ENCODE data around the gene SYNE3. TPM values are rescaled to one million over a fixed set of nuclear protein-coding genes. Genes with fewer than 3 reads are reported as not detected.

SYNE3 gene
- total and polyA plus RNA-seq, 2 of the 8 experiments (the other 6 are each of a cell fraction or from before 2014, with no cell fraction given): under 0.01 TPM; not detected in 1

DNA sequence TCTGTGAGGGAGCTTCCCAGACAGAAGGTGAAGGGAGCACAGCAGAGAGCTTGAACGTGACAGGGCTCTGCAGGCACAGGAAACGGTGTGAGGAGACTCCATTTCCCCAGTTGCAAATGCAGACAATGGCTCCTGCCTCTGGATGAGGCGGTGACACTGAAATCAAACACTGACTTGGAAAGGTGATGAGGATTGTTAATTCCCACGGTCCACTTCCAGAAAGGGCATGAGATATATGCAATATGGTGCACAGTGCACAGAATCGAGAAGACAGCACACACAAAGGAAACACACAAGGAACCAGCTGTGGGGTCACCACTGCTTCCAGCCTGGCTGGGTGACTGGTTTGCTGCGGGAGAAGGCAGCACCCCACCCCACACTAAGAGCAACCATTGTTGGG lies 42.0 kb downstream of the SYNE3 start:
- H3K27ac ChIP-seq (ENCODE audit: low read depth, low read length): no peak overlapping the region
- 83% methylated on average over 6 of the region's 6 CpGs; no CpG with 5 or more reads in 1 of the 2 experiments for WGBS, 2 experiments (ENCODE audit: extremely low coverage in 1 of 2, insufficient coverage in 1 of 2, insufficient read length in 1 of 2, insufficient replicate concordance in 2 of 2, low coverage in 1 of 2, low lambda C conversion rate in 2 of 2, missing lambda C conversion rate in 1 of 2)
- no peak overlapping the region for H2AFZ ChIP-seq (ENCODE audit: low read length)
- no peak overlapping the region for H3K14ac ChIP-seq (ENCODE audit: insufficient read length)
- H3K4me2 ChIP-seq (ENCODE audit: insufficient read depth in 1 of 2, low read depth in 2 of 2, low read length in 2 of 2): no peak overlapping the region
- H3K23me2 ChIP-seq (ENCODE audit: low read depth, low read length): no peaks in the 10 kb centered on the region
- no peak overlapping the region for H3K4ac ChIP-seq (replicated peaks; ENCODE audit: insufficient read length, low read depth, low read length)
- no peak overlapping the region for H4K8ac ChIP-seq (ENCODE audit: extremely low read depth, insufficient read depth, low read length)
- H4K20me1 ChIP-seq (replicated peaks in 1 of 2; ENCODE audit: control insufficient read depth in 1 of 2, insufficient read depth in 2 of 2, low read length in 2 of 2): no peaks in the 10 kb centered on the region
- FAIRE-seq (no peak), DNase-seq (ENCODE audit: low read depth in 1 of 2, low spot score in 2 of 2) (no peak)
- CTCF ChIA-PET (ENCODE audit: partially characterized antibody): interaction anchor here (0.7 to 3.2 kb wide), 4 partner anchors 9 to 51 kb away, joined by 3 to 13 read pairs (median 3); no protein-coding TSS in a partner anchor
- no peaks in the 10 kb centered on the region for H3K79me1 ChIP-seq (ENCODE audit: low read depth, low read length)
- no peak overlapping the region for H3K4me3 ChIP-seq (ENCODE audit: extremely low read depth in 1 of 4, insufficient read depth in 2 of 4, low read depth in 3 of 4, low read length in 4 of 4)
- H4K5ac ChIP-seq (ENCODE audit: insufficient read length, low read depth, low read length): no peak overlapping the region
- H2BK15ac ChIP-seq (ENCODE audit: low read length): no peak overlapping the region
- H2BK120ac ChIP-seq (replicated peaks; ENCODE audit: low read depth, low read length): no peak overlapping the region
- no peak overlapping the region for H3K18ac ChIP-seq (ENCODE audit: extremely low read depth, low read length)
- no peaks in the 10 kb centered on the region for H3K79me2 ChIP-seq (ENCODE audit: control insufficient read depth in 1 of 2, insufficient read depth in 2 of 2, low read length in 2 of 2)
- no peak overlapping the region for H3K56ac ChIP-seq (replicated peaks; ENCODE audit: insufficient read length, low read depth, low read length)
- no peak overlapping the region for H4K91ac ChIP-seq (replicated peaks; ENCODE audit: insufficient read length, low read length)
- H2BK20ac ChIP-seq (ENCODE audit: low read length): no peak overlapping the region
- no peaks in the 10 kb centered on the region for H3K9me3 ChIP-seq (ENCODE audit: insufficient read depth in 2 of 2, low read depth in 1 of 2, low read length in 1 of 2)
- H3K36me3 ChIP-seq (ENCODE audit: control insufficient read depth in 2 of 4, insufficient read depth in 4 of 4, low read length in 3 of 4): no peaks in the 10 kb centered on the region
- POLR2A ChIA-PET (ENCODE audit: partially characterized antibody): no interaction called here
- no peaks in the 10 kb centered on the region for H3K27me3 ChIP-seq (replicated peaks in 1 of 4; ENCODE audit: control insufficient read depth in 3 of 4, extremely low read depth in 1 of 4, insufficient read depth in 3 of 4, low read length in 3 of 4)
- no peak overlapping the region for H2BK5ac ChIP-seq (ENCODE audit: low read depth, low read length)
- no peak for TF ChIP-seq SP2 (IDR thresholded peaks at IDR 0.05; ENCODE audit: low read length)
- TF ChIP-seq FOSL1 (IDR thresholded peaks at IDR 0.05; ENCODE audit: insufficient read depth, low read depth, low read length): no peak
- no peak for TF ChIP-seq TEAD4 (IDR thresholded peaks at IDR 0.05; ENCODE audit: low read depth, low read length)
- TF ChIP-seq, protein P1, sequence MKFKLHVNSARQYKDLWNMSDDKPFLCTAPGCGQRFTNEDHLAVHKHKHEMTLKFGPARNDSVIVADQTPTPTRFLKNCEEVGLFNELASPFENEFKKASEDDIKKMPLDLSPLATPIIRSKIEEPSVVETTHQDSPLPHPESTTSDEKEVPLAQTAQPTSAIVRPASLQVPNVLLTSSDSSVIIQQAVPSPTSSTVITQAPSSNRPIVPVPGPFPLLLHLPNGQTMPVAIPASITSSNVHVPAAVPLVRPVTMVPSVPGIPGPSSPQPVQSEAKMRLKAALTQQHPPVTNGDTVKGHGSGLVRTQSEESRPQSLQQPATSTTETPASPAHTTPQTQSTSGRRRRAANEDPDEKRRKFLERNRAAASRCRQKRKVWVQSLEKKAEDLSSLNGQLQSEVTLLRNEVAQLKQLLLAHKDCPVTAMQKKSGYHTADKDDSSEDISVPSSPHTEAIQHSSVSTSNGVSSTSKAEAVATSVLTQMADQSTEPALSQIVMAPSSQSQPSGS (IDR thresholded peaks at IDR 0.05; ENCODE audit: low read length): no peak
- TF ChIP-seq RNF2 (IDR thresholded peaks at IDR 0.05; ENCODE audit: borderline replicate concordance, low read depth, low read length, missing control alignments, poor library complexity, severe bottlenecking): no peak
- H2AK5ac ChIP-seq (ENCODE audit: low read depth, low read length): no peak overlapping the region
- H3K9ac ChIP-seq (replicated peaks in 1 of 4; ENCODE audit: extremely low read depth in 1 of 4, low read depth in 3 of 4, low read length in 3 of 4): no peak overlapping the region
- H3K23ac ChIP-seq (ENCODE audit: insufficient read length): no peak overlapping the region
- H3K4me1 ChIP-seq (replicated peaks in 1 of 4; ENCODE audit: control insufficient read depth in 3 of 4, insufficient read depth in 4 of 4, low read length in 3 of 4): no peaks in the 10 kb centered on the region; a peak in 1 of 7 replicates
- no peak overlapping the region for H2BK12ac ChIP-seq (ENCODE audit: low read depth, low read length)

Measured in H1 (cell line).